GM23338 (cell line): ENCODE results near the gene PSKH1. TPM values are rescaled to one million over a fixed set of nuclear protein-coding genes. Genes with fewer than 3 reads are reported as not detected.

Experiments used
- ATAC-seq: fragments of 200-7000 bp; cut with Tn5 transposase; 3 replicates; pipeline ENCODE4 v1.9.1; 2020
- DNase-seq: peaks from one replicate; pipeline ENCODE4 v3.0.0-alpha.2; 2015; ENCODE audit warnings: low spot score
- H2AFZ ChIP-seq: fragments of 200-600 bp; sonication (generic); 2 replicates; pipeline ENCODE4 v1.8.0; 2016; ENCODE audit warnings: antibody characterized with exemption, mild to moderate bottlenecking, moderate library complexity
- H3F3A ChIP-seq: fragments of 200-600 bp; sonication (generic); replicated peaks from 2 replicates; pipeline ENCODE4 v1.8.0; 2017; ENCODE audit warnings: antibody characterized with exemption, mixed run types, low read depth
- H3K27ac ChIP-seq: fragments of 200-600 bp; sonication (generic); 2 replicates; pipeline ENCODE4 v1.6.1; 2016; ENCODE audit warnings: low read depth
- H3K27me3 ChIP-seq: fragments of 200-600 bp; sonication (generic); 2 replicates; pipeline ENCODE4 v1.8.0; 2016; ENCODE audit warnings: mild to moderate bottlenecking, mixed run types, moderate library complexity; ENCODE audit not compliant: insufficient read depth
- H3K36me3 ChIP-seq: fragments of 200-600 bp; sonication (generic); 2 replicates; pipeline ENCODE4 v1.8.0; 2016; ENCODE audit warnings: mild to moderate bottlenecking; ENCODE audit not compliant: insufficient read depth
- H3K4me1 ChIP-seq: fragments of 200-600 bp; sonication (generic); 2 replicates; pipeline ENCODE4 v1.8.0; 2016; ENCODE audit warnings: mild to moderate bottlenecking, moderate library complexity; ENCODE audit not compliant: insufficient read depth
- H3K4me2 ChIP-seq: fragments of 200-600 bp; sonication (generic); 2 replicates; pipeline ENCODE4 v1.7.1; 2017; ENCODE audit warnings: mixed run types
- H3K4me3 ChIP-seq: fragments of 200-600 bp; sonication (generic); 2 replicates; pipeline ENCODE4 v1.6.1; 2016; ENCODE audit warnings: mixed run types
- H3K79me2 ChIP-seq: fragments of 200-600 bp; sonication (generic); replicated peaks from 2 replicates; pipeline ENCODE4 v1.8.0; 2017; ENCODE audit warnings: mild to moderate bottlenecking; ENCODE audit not compliant: insufficient read depth
- H3K9me2 ChIP-seq: fragments of 200-600 bp; sonication (generic); 2 replicates; pipeline ENCODE4 v1.8.0; 2017; ENCODE audit not compliant: insufficient read depth
- H4K20me1 ChIP-seq: fragments of 200-600 bp; sonication (generic); replicated peaks from 2 replicates; pipeline ENCODE4 v1.8.0; 2017; ENCODE audit warnings: mild to moderate bottlenecking; ENCODE audit not compliant: insufficient read depth
- H3K27ac Mint-ChIP-seq: 2 replicates; pipeline ENCODE4 v1.8.0; 2020; ENCODE audit warnings: inconsistent platforms, mild to moderate bottlenecking, moderate library complexity, mixed read lengths
- H3K27me3 Mint-ChIP-seq: 3 replicates; pipeline ENCODE4 v1.8.0; 2022; ENCODE audit warnings: low read depth, mild to moderate bottlenecking, moderate library complexity, mixed read lengths, inconsistent platforms; ENCODE audit not compliant: insufficient read depth, poor library complexity
- H3K36me3 Mint-ChIP-seq: 3 replicates; pipeline ENCODE4 v1.8.0; 2021; ENCODE audit warnings: low read depth, mild to moderate bottlenecking, inconsistent platforms, moderate library complexity, mixed read lengths
- H3K4me1 Mint-ChIP-seq: 3 replicates; pipeline ENCODE4 v1.8.0; 2020; ENCODE audit warnings: mild to moderate bottlenecking, inconsistent platforms, mixed read lengths
- H3K4me3 Mint-ChIP-seq: 3 replicates; pipeline ENCODE4 v1.8.0; 2021; ENCODE audit warnings: moderate library complexity, mild to moderate bottlenecking, inconsistent platforms, mixed read lengths
- H3K9me3 Mint-ChIP-seq: 3 replicates; pipeline ENCODE4 v1.8.0; 2020; ENCODE audit warnings: moderate library complexity, mild to moderate bottlenecking, inconsistent platforms, mixed read lengths
- ETS1 ChIP-seq: IDR thresholded peaks from 2 replicates; pipeline ENCODE4 v1.6.1; 2016; ENCODE audit warnings: antibody characterized with exemption
- EZH2phosphoT487 ChIP-seq: fragments of 200-600 bp; sonication (generic); IDR thresholded peaks from one replicate; pipeline ENCODE4 v1.8.1; 2018; ENCODE audit warnings: antibody characterized with exemption; ENCODE audit not compliant: unreplicated experiment
- JUNB ChIP-seq: IDR thresholded peaks from one replicate; pipeline ENCODE4 v1.6.1; 2016; ENCODE audit warnings: antibody characterized with exemption; ENCODE audit not compliant: unreplicated experiment
- NANOG ChIP-seq: IDR thresholded peaks from 2 replicates; pipeline ENCODE4 v1.6.1; 2016; ENCODE audit warnings: antibody characterized with exemption, borderline replicate concordance
- POLR2AphosphoS5 ChIP-seq: IDR thresholded peaks from 2 replicates; pipeline ENCODE4 v1.6.1; 2016; ENCODE audit warnings: antibody characterized with exemption, low read depth
- REST ChIP-seq: IDR thresholded peaks from one replicate; pipeline ENCODE4 v1.6.1; 2018; ENCODE audit warnings: antibody characterized with exemption; ENCODE audit not compliant: unreplicated experiment
- STAT1 ChIP-seq: IDR thresholded peaks from one replicate; pipeline ENCODE4 v1.6.1; 2016; ENCODE audit warnings: antibody characterized with exemption; ENCODE audit not compliant: unreplicated experiment
- ZNF114 ChIP-seq: fragments of 250-450 bp; sonication (Bioruptor Pico); IDR thresholded peaks from 2 replicates; pipeline ENCODE4 v1.5.0; 2020; ENCODE audit warnings: mild to moderate bottlenecking, moderate library complexity
- ZNF331 ChIP-seq: fragments of 250-450 bp; sonication (Bioruptor Pico); IDR thresholded peaks from 2 replicates; pipeline ENCODE4 v1.5.0; 2020; ENCODE audit warnings: low read depth, mild to moderate bottlenecking, moderate library complexity
- ZNF462 ChIP-seq: fragments of 250-450 bp; sonication (Bioruptor Pico); IDR thresholded peaks from 2 replicates; pipeline ENCODE4 v1.5.0; 2020; ENCODE audit warnings: mild to moderate bottlenecking, moderate library complexity
- polyA plus RNA-seq: library from polyadenylated mRNA; unstranded; fragments of >200 nt; fragmentation: Nextera tagmentation; extraction: Ambion mirVana; gene quantifications from 2 replicates; pipeline ENCODE4 v1.2.1, GENCODE V29; 2016
- total RNA-seq: library from RNA; depleted of rRNA; stranded (reverse); fragments of >200 nt; shearing (Covaris generic); gene quantifications from 2 replicates; pipeline ENCODE4 v1.2.3, GENCODE V29; 2014

Gene PSKH1
- total and polyA plus RNA-seq, 2 experiments from 2014 or later = 14.3 to 23.9 TPM

GRCh38 chr16:67874372-67874771, 18.7 kb upstream of the PSKH1 start:
- H3K36me3 Mint-ChIP-seq = peaks cover 53% of the 10 kb centered on the region
- Histone ChIP-seq H2AFZ (no peak overlapping the region), H3K79me2 (peaks cover 28% of the 10 kb centered on the region), H3K36me3 (peaks cover 24% of the 10 kb centered on the region), H3F3A (peaks cover 26% of the 10 kb centered on the region), H3K4me1 (peaks cover 8% of the 10 kb centered on the region; the same call in 1 of the 2 replicates), H4K20me1 (peaks cover 4% of the 10 kb centered on the region), H3K9me2 (no peaks in the 10 kb centered on the region), H3K27me3 (no peaks in the 10 kb centered on the region), H3K4me3 (peak overlapping the region; percentile 96; the same call in 1 of the 2 replicates), H3K4me2 (peak overlapping the region; percentile 96; the same call in 1 of the 2 replicates), H3K27ac (no peak overlapping the region)
- peak overlapping the region; percentile 89 for H3K4me3 Mint-ChIP-seq
- no peak for TF ChIP-seq ZNF114
- TF ChIP-seq NANOG = no peak
- no peak for TF ChIP-seq POLR2AphosphoS5
- no peak for TF ChIP-seq EZH2phosphoT487
- TF ChIP-seq ZNF331 = no peak
- TF ChIP-seq JUNB = no peak
- H3K27ac Mint-ChIP-seq = no peak overlapping the region
- peaks cover 14% of the 10 kb centered on the region for H3K4me1 Mint-ChIP-seq
- no peaks in the 10 kb centered on the region; the same call in 2 of the 3 replicates for H3K9me3 Mint-ChIP-seq
- DNase-seq (no peak), ATAC-seq (no peak)
- H3K27me3 Mint-ChIP-seq = peaks cover 19% of the 10 kb centered on the region

- no peak overlapping the region for H3K4me3 ChIP-seq
- Mint-ChIP-seq H3K4me3 (no peak overlapping the region), H3K36me3 (peaks cover 54% of the 10 kb centered on the region), H3K9me3 (no peaks in the 10 kb centered on the region), H3K27ac (no peak overlapping the region), H3K27me3 (peaks cover 21% of the 10 kb centered on the region), H3K4me1 (peaks cover 14% of the 10 kb centered on the region)
- TF ChIP-seq POLR2AphosphoS5 (no peak), REST (no peak), ZNF462 (CRISPR knock-in tag) (no peak), STAT1 (no peak), ETS1 (no peak), EZH2phosphoT487 (no peak)
- H3K4me2 ChIP-seq = no peak overlapping the region
- H4K20me1 ChIP-seq = peaks cover 4% of the 10 kb centered on the region
- peaks cover 28% of the 10 kb centered on the region for H3K79me2 ChIP-seq
- DNase-seq (no peak), ATAC-seq (no peak)
- H3K27ac ChIP-seq = no peak overlapping the region
- H3K4me1 ChIP-seq = peaks cover 8% of the 10 kb centered on the region; the same call in 1 of the 2 replicates
- H3K27me3 ChIP-seq = no peaks in the 10 kb centered on the region
- H2AFZ ChIP-seq = no peak overlapping the region
- H3K36me3 ChIP-seq = peaks cover 25% of the 10 kb centered on the region; the same call in 1 of the 2 replicates
- H3K9me2 ChIP-seq = no peaks in the 10 kb centered on the region
- peaks cover 7% of the 10 kb centered on the region for H3F3A ChIP-seq
These were observed 16.0 kb upstream of the PSKH1 start for GRCh38 chr16:67877064-67877463.
